B cell (primary cell): ENCODE results near the gene TXLNA.

Source experiments
- CTCF ChIP-seq: fragments of 200-600 bp; IDR thresholded peaks from one replicate; pipeline ENCODE4 v1.8.0; 2022; ENCODE audit warnings: antibody characterized with exemption, mild to moderate bottlenecking
- EZH2 ChIP-seq: IDR thresholded peaks from 2 replicates; pipeline ENCODE4 v1.6.1; 2012; ENCODE audit warnings: borderline replicate concordance, low read depth, mild to moderate bottlenecking, moderate library complexity, low read length; ENCODE audit not compliant: insufficient read depth, poor library complexity, severe bottlenecking

GRCh38 chr1:32179443-32180185, at the start of gene TXLNA:
- TF ChIP-seq CTCF (no peak), EZH2 (no peak)
